GM12878 (cell line): Measurements from ENCODE around the gene NAALADL2. TPM values are rescaled to one million over a fixed set of nuclear protein-coding genes. Genes with fewer than 3 reads are reported as not detected.

Source experiments
- ATF3 ChIP-seq: IDR thresholded peaks from 2 replicates; pipeline ENCODE4 v1.6.1; 2011; ENCODE audit warnings: low read depth, mild to moderate bottlenecking, low read length, moderate library complexity, borderline replicate concordance; ENCODE audit errors: extremely low read depth
- ATF7 ChIP-seq: fragments of 450-650 bp; IDR thresholded peaks from 2 replicates; pipeline ENCODE4 v1.6.1; 2016; ENCODE audit warnings: low read depth, mild to moderate bottlenecking
- BCL11A ChIP-seq: IDR thresholded peaks from 2 replicates; pipeline ENCODE4 v1.6.1; 2011; ENCODE audit warnings: low read depth, low read length
- E2F4 ChIP-seq: IDR thresholded peaks from 2 replicates; pipeline ENCODE4 v1.6.1; 2012; ENCODE audit warnings: low read depth, low read length, improper control_type of control experiment
- E4F1 ChIP-seq: fragments of 450-650 bp; IDR thresholded peaks from 2 replicates; pipeline ENCODE4 v1.6.1; 2018; ENCODE audit warnings: borderline replicate concordance, mild to moderate bottlenecking; ENCODE audit not compliant: partially characterized antibody
- KDM1A ChIP-seq: fragments of 200-600 bp; sonication (generic); IDR thresholded peaks from 2 replicates; pipeline ENCODE4 v1.6.1; 2016; ENCODE audit warnings: borderline replicate concordance
- KLF5 ChIP-seq: fragments of 450-650 bp; IDR thresholded peaks from 2 replicates; pipeline ENCODE4 v1.6.1; 2014; ENCODE audit warnings: mild to moderate bottlenecking; ENCODE audit not compliant: partially characterized antibody
- MLLT1 ChIP-seq: fragments of 450-650 bp; IDR thresholded peaks from 2 replicates; pipeline ENCODE4 v1.6.1; 2016; ENCODE audit warnings: mild to moderate bottlenecking
- MTA2 ChIP-seq: fragments of 450-650 bp; IDR thresholded peaks from 2 replicates; pipeline ENCODE4 v1.6.1; 2016; ENCODE audit warnings: low read depth, mild to moderate bottlenecking, moderate library complexity
- MYB ChIP-seq: fragments of 150-350 bp; IDR thresholded peaks from 2 replicates; pipeline ENCODE4 v1.6.1; 2014; ENCODE audit warnings: mild to moderate bottlenecking, low read depth, low read length, borderline replicate concordance
- NFYB ChIP-seq: IDR thresholded peaks from 2 replicates; pipeline ENCODE4 v1.6.1; 2011; ENCODE audit warnings: low read depth, mild to moderate bottlenecking, low read length, improper control_type of control experiment, moderate library complexity; ENCODE audit not compliant: insufficient read depth
- NKRF ChIP-seq: fragments of 450-650 bp; conservative IDR thresholded peaks from 2 replicates; pipeline ENCODE4 v1.6.1; 2017; ENCODE audit warnings: mild to moderate bottlenecking, moderate library complexity
- NR2F1 ChIP-seq: fragments of 450-650 bp; conservative IDR thresholded peaks from 2 replicates; pipeline ENCODE4 v1.6.1; 2017; ENCODE audit warnings: mild to moderate bottlenecking
- RAD21 ChIP-seq: IDR thresholded peaks from 2 replicates; pipeline ENCODE4 v1.6.1; 2011; ENCODE audit warnings: mild to moderate bottlenecking, low read depth, low read length, moderate library complexity; ENCODE audit not compliant: insufficient read depth
- RAD51 ChIP-seq: fragments of 450-650 bp; IDR thresholded peaks from 2 replicates; pipeline ENCODE4 v1.6.1; 2016; ENCODE audit warnings: moderate library complexity, mild to moderate bottlenecking, inconsistent platforms
- SPI1 ChIP-seq: IDR thresholded peaks from 2 replicates; pipeline ENCODE4 v1.6.1; 2011; ENCODE audit warnings: low read depth, mild to moderate bottlenecking, low read length, moderate library complexity, borderline replicate concordance; ENCODE audit not compliant: insufficient read depth
- SUZ12 ChIP-seq: fragments of 200-600 bp; sonication (generic); IDR thresholded peaks from one replicate; pipeline ENCODE4 v1.6.1; 2018; ENCODE audit warnings: antibody characterized with exemption, mild to moderate bottlenecking; ENCODE audit not compliant: unreplicated experiment
- USF2 ChIP-seq: IDR thresholded peaks from 2 replicates; pipeline ENCODE4 v1.6.1; 2011; ENCODE audit warnings: low read depth, low read length, improper control_type of control experiment, borderline replicate concordance
- ZBTB33 ChIP-seq: fragments of 450-650 bp; IDR thresholded peaks from 2 replicates; pipeline ENCODE4 v1.6.1; 2017; ENCODE audit warnings: mild to moderate bottlenecking
- polyA plus RNA-seq, 11 experiments: library from polyadenylated mRNA; depleted of rRNA in 4 of 11; unstranded in 6 of 11; stranded (reverse) in 5 of 11; fragments of >200 nt; fragmentation: Nextera tagmentation in 4 of 11; fragmentation: Illumina TruSeq in 1 of 11; extraction: Ambion mirVana in 4 of 11; extraction: Trizol in 1 of 11; gene quantifications; 1 replicate in 1 of 11; 2 replicates in 10 of 11; pipeline versions ENCODE4 v1.2.1 to v1.2.3, GENCODE V29; 2011 to 2016; ENCODE audit warnings: inconsistent platforms in 2 of 11, missing spikeins in 2 of 11, low read depth in 1 of 11
- total RNA-seq, 4 experiments: library from RNA; depleted of rRNA in 3 of 4; stranded (reverse); fragments of >200 nt in 3 of 4; fragmentation: Illumina TruSeq in 1 of 4; extraction: Trizol in 1 of 4; gene quantifications; 2 replicates each; pipeline versions ENCODE4 v1.2.1 to v1.2.3, GENCODE V29; 2013 to 2021

The NAALADL2 gene
- total and polyA plus RNA-seq, 10 of the 15 experiments (the other 5 are each of a cell fraction or from before 2014, with no cell fraction given) = 0.06 to 10.8 (median 0.46) TPM

- TF ChIP-seq E4F1 (no peak), MYB (no peak), USF2 (no peak; the same call in 1 of the 2 replicates), ATF7 (peak; percentile 84), NKRF (peak; percentile 70), KLF5 (peak; percentile 77), E2F4 (no peak), MLLT1 (peak; percentile 96), ZBTB33 (no peak), RAD51 (peak; percentile 79), SUZ12 (no peak), RAD21 (no peak; the same call in 1 of the 2 replicates), NR2F1 (no peak), MTA2 (peak; percentile 59), ATF3 (no peak), KDM1A (no peak), SPI1 (peak; percentile 59), BCL11A (0 out of 2 replicates have a peak, but pooled peaks have one; percentile 20), NFYB (no peak)
These were observed 414.9 kb downstream of the NAALADL2 start (continued) for GRCh38 chr3:175274056-175274455.
